GM12865 (cell line): ENCODE results near the gene ROR1.

Experiments used
- DNase-seq: peaks from one replicate; pipeline ENCODE4 v3.0.0; 2010; ENCODE audit warnings: low read depth
- H3K4me3 ChIP-seq: 2 replicates; pipeline ENCODE4 v1.5.1; 2011; ENCODE audit warnings: mild to moderate bottlenecking, low read depth, low read length, control low read depth
- TF ChIP-seq, protein P1 (sequence below): IDR thresholded peaks from 2 replicates; pipeline ENCODE4 v1.5.1; 2011; ENCODE audit warnings: low read length, control low read depth, low read depth, inconsistent platforms; ENCODE audit not compliant: insufficient read depth; ENCODE audit errors: missing control alignments

ROR1 gene

DNA sequence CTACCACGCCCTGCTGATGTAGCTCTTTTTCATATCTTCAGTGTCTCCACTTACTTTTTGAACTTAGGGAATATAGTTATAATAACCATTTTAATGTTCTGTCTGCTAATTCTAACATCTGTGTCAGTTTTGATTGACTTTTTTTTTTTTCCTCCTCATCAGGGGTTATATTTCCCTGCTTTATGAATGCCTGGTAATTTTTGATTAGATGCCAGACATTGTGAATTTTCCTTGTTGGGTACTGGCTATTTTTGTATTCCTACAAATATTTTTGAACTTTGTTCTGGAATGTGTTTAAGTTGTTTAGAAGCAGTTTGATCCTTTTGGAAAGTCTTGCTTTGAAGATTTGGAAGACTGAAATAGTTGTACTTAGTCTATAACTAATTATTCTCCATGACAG, 82.1 kb downstream of the ROR1 start:
- TF ChIP-seq, protein P1, sequence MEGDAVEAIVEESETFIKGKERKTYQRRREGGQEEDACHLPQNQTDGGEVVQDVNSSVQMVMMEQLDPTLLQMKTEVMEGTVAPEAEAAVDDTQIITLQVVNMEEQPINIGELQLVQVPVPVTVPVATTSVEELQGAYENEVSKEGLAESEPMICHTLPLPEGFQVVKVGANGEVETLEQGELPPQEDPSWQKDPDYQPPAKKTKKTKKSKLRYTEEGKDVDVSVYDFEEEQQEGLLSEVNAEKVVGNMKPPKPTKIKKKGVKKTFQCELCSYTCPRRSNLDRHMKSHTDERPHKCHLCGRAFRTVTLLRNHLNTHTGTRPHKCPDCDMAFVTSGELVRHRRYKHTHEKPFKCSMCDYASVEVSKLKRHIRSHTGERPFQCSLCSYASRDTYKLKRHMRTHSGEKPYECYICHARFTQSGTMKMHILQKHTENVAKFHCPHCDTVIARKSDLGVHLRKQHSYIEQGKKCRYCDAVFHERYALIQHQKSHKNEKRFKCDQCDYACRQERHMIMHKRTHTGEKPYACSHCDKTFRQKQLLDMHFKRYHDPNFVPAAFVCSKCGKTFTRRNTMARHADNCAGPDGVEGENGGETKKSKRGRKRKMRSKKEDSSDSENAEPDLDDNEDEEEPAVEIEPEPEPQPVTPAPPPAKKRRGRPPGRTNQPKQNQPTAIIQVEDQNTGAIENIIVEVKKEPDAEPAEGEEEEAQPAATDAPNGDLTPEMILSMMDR, result no peak
- DNase-seq, result no peak
- H3K4me3 ChIP-seq, result no peak overlapping the region

DNA sequence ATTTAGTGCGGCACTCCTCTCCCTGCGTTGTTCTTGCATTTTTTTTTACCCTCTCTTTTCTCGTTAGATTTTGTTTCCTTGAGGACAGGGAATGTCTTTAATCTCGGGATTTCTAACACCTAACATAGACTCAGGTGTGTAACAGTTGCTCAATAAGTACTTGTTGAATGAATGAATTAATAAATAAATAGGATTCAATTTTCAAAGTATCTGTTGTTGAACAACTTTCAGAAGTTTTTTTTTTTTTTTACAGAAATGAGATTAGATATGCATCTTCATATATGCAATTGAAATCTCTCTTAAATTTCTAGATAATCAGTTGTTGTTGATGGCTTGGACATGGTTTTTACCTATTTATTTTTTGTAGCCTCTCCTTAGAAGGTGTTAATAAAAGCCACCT, 83.1 kb downstream of the ROR1 start:
- no peak for DNase-seq
- TF ChIP-seq, protein P1, result no peak
- no peak overlapping the region for H3K4me3 ChIP-seq

DNA sequence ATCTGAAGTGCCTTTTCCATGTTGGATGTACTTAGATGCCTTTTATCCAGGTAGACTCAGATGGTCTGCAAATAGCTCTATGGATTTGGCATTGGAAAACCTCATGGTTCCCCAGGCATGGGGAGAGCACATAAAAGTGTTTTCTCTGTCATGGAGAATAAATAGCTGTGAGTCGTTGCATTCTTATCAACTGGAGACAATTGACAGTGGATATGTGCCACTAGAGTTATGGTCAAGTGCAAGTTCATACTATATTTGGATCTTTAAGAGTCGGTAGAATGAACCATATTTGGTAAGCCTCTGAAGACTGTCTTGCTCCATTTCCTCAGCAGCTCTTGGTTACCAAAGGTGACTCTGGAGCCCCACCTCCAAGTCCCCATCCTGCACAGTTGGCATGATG, 83.7 kb downstream of the ROR1 start:
- DNase-seq, result no peak
- TF ChIP-seq, protein P1, result no peak
- H3K4me3 ChIP-seq, result no peak overlapping the region

DNA sequence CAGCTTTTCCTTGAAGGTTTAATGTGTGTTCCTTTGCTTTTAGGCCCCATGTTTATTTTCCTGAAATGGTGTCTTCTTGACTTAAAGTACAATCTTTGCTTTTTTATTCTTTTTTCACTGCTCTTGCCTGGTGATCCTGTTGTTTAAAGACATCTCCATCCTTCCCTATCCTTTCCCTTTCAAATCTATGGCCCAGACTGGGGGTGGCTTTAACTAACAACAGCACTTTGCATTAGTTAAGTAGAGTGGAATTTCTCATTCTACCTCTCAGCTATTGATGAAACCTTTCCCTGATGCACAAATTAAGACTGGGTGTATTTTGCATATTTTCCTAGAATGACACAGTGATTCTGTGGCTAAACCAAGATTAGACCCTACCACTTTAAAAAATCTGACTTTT, 84.3 kb downstream of the ROR1 start:
- DNase-seq, result no peak
- no peak overlapping the region for H3K4me3 ChIP-seq
- TF ChIP-seq, protein P1, result no peak

DNA sequence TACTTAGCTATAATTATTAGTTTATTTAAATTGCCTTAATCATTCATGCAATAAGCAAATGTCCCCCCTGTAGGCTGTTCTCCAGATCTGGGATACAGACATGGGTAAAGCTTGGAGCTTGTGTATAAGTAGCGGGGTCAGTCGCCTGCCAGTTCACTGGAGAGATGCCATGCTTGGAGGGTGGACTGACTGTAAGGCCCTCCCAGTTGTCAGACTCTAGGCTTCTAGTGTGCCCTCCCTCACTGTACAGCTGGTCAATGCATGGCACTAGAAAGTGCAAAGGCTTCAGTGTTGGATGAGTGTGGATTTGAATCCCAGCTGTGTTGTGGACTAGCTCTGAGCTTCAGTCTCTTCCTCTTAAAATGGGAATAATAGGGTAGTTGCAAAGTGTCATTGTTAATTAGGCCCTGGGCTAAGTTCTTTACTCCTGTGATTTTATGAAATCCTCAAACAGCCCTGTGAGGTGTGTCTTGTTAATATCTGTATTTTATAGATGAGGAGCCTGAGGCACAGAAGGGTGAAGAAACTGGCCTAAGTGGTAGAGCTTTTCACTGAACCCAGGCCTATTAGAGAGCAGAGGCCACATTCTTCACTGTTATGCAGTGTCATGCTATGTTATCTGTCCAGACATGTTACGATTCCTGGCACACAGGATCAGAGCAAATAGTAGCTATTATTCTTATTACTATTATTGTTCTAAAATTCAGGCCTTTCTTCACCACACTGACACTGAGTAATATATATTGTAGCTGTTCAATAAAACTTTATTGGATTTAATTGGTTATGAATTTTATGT, 85.9 kb downstream of the ROR1 start:
- H3K4me3 ChIP-seq, result no peak overlapping the region
- TF ChIP-seq, protein P1, result no peak
- DNase-seq, result no peak

DNA sequence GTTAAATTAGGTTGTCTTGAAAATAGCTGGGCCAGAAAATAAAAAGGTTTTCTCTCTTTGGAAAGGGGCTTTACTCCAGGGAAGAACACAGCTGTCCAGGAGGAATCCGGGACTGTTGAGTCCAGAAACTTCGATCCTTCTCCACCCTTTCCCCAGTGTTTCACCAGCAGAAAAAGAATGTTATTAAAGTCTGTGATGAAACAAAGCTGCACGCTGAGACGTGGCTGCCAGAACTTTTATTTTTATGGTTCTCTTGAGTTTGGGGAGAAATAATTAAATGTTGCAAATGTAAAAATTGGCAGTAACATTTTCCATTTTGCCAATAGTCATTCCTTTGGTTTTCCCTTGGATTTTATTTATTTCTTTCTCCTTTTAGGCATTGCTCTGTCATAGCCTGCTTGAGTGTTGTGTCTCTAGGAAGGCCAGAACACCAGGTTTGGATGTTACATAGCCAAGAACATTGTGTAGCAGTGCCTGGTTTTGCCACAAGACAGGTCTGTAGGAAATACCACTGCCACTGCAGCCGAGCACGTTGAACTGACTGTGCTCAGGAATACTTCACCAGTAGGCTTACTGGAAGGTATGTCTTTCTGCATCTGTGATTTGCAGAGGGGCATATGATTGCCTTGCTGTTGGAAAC, 87.4 kb downstream of the ROR1 start:
- TF ChIP-seq, protein P1, result no peak
- H3K4me3 ChIP-seq, result no peak overlapping the region
- DNase-seq, result no peak

DNA sequence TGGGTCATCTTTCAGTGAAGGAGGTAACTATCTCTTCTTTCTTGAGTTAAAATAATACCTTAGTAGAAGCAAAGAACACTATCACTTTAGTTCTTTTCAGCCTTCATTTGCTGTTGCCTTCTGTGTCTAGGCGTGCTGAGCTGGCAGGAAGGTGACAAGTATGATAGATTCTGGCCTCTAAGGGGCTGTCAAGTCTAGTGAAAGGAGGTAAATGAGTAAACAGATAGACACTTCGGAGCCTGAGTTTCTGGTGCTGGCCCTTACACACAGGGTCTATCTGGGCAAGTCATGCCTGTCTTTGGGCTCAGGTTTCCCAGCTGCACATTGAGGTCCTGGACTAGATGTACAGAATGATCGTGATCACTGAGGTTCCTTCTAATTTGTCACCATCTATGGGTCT, 89.3 kb downstream of the ROR1 start:
- TF ChIP-seq, protein P1, result no peak
- H3K4me3 ChIP-seq, result no peak overlapping the region
- DNase-seq, result no peak
